HCT116 (cell line): ENCODE data around the gene EP400.

ENCODE experiments used
- CBX3 ChIP-seq: IDR thresholded peaks from 2 replicates; pipeline ENCODE4 v1.6.1; 2012; ENCODE audit warnings: low read depth
- CTCF ChIP-seq, 3 experiments: fragments of 200-600 bp in 1 of 3; sonication (generic) in 1 of 3; IDR thresholded peaks in 2 of 3; conservative IDR thresholded peaks in 1 of 3; 2 replicates each; pipeline ENCODE4 v1.5.1; 2012 to 2017; ENCODE audit warnings: low read depth in 2 of 3, low read length in 2 of 3, antibody characterized with exemption in 1 of 3, borderline replicate concordance in 1 of 3, control low read depth in 1 of 3, mild to moderate bottlenecking in 1 of 3, mixed read lengths in 1 of 3, mixed run types in 1 of 3, moderate library complexity in 1 of 3; ENCODE audit not compliant: insufficient read depth in 1 of 3
- EZH2 ChIP-seq: fragments of 200-600 bp; sonication (generic); IDR thresholded peaks from 2 replicates; pipeline ENCODE4 v1.6.1; 2017; ENCODE audit warnings: antibody characterized with exemption, mixed run types
- POLR2A ChIP-seq: IDR thresholded peaks from 2 replicates; pipeline ENCODE4 v1.7.0; 2011; ENCODE audit warnings: borderline replicate concordance; ENCODE audit not compliant: insufficient read depth, insufficient read length; ENCODE audit errors: extremely low read depth
- RAD21 ChIP-seq: IDR thresholded peaks from 2 replicates; pipeline ENCODE4 v1.6.1; 2012; ENCODE audit warnings: low read depth, mild to moderate bottlenecking
- SP1 ChIP-seq: IDR thresholded peaks from 2 replicates; pipeline ENCODE4 v1.6.1; 2012; ENCODE audit warnings: low read depth
- TCF7L2 ChIP-seq: IDR thresholded peaks from 2 replicates; pipeline ENCODE4 v1.7.0; 2011; ENCODE audit warnings: borderline replicate concordance, inconsistent platforms; ENCODE audit not compliant: insufficient read depth, insufficient read length; ENCODE audit errors: extremely low read depth

- no peak for TF ChIP-seq CTCF (IDR thresholded peaks at IDR 0.05 in 2 of 3, conservative IDR thresholded peaks at IDR 0.05 in 1 of 3; ENCODE audit: borderline replicate concordance in 1 of 3, insufficient read depth in 1 of 3, low read depth in 2 of 3, low read length in 2 of 3)
- no peak for TF ChIP-seq EZH2
- TF ChIP-seq POLR2A, result no peak
- TF ChIP-seq CBX3, result no peak
- TF ChIP-seq TCF7L2, result no peak
- TF ChIP-seq RAD21, result no peak
- TF ChIP-seq SP1, result no peak
Observed at GRCh38 chr12:132026061-132026795, 76.5 kb downstream of the EP400 start.
